ENCODE data around the gene MITF.

Gene MITF

DNA sequence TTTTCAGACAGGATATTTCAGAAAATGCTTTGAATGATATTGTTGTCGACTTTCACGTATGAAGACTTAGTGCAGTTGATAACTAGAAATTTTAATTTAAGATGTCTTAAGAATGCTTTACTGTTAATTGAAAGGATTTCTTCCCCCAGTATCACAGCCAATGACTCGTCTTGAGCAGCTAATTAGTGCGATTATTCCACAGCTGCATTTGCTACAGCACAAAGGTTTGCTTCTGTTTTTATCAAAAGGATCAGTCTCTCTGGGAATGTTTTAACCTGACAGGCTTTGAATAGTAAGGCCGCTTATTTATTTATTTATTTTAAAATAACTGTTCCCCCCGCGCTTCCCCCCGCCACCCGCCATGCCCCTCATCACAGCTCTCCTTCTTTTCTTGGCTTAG is 136.8 kb downstream of the MITF start:
- TF ChIP-seq, protein P1, sequence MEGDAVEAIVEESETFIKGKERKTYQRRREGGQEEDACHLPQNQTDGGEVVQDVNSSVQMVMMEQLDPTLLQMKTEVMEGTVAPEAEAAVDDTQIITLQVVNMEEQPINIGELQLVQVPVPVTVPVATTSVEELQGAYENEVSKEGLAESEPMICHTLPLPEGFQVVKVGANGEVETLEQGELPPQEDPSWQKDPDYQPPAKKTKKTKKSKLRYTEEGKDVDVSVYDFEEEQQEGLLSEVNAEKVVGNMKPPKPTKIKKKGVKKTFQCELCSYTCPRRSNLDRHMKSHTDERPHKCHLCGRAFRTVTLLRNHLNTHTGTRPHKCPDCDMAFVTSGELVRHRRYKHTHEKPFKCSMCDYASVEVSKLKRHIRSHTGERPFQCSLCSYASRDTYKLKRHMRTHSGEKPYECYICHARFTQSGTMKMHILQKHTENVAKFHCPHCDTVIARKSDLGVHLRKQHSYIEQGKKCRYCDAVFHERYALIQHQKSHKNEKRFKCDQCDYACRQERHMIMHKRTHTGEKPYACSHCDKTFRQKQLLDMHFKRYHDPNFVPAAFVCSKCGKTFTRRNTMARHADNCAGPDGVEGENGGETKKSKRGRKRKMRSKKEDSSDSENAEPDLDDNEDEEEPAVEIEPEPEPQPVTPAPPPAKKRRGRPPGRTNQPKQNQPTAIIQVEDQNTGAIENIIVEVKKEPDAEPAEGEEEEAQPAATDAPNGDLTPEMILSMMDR (IDR thresholded peaks at IDR 0.05; ENCODE audit: low read length) = no peak
- TF ChIP-seq EZH2 (IDR thresholded peaks at IDR 0.05; ENCODE audit: borderline replicate concordance, low read length) = no peak
- H3K36me3 ChIP-seq (ENCODE audit: insufficient read depth, low read length) = no peaks in the 10 kb centered on the region
- H3F3A ChIP-seq (ENCODE audit: insufficient read depth, low read length) = no peaks in the 10 kb centered on the region

DNA sequence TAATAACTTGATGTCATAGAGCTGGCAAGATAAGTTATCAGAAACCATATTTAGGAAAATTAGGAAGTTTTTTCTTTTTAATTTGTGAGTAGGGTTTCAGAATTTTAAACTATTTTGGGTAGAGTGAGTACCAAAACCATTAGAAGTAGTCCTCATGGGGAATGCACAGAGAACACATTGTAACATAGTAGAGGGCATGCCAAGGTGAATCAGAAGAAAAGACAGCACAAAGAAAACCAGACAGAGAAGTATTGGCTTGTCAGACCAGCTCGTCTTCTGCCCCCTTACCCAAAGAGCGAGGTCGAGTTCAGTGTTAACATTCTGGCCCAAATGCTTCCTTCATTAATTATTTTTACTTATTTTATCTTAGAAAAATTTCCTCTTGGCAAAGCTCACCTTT is 139.0 kb downstream of the MITF start:
- Histone ChIP-seq H3K9ac (ENCODE audit: low read length) (no peak overlapping the region), H3K4me3 (ENCODE audit: low read depth, low read length, poor library complexity, severe bottlenecking) (no peak overlapping the region), H3F3A (ENCODE audit: insufficient read depth, low read length) (no peaks in the 10 kb centered on the region), H3K79me2 (ENCODE audit: insufficient read depth, low read length) (no peaks in the 10 kb centered on the region), H3K9me2 (ENCODE audit: low read depth, low read length) (no peaks in the 10 kb centered on the region), H3K9me3 (ENCODE audit: low read length) (no peaks in the 10 kb centered on the region), H4K20me1 (ENCODE audit: insufficient read depth, low read length) (no peaks in the 10 kb centered on the region), H2AFZ (ENCODE audit: low read length) (no peak overlapping the region), H3K36me3 (ENCODE audit: insufficient read depth, low read length) (no peaks in the 10 kb centered on the region), H3K27ac (ENCODE audit: low read depth, low read length, poor library complexity, severe bottlenecking) (no peak overlapping the region), H3K4me1 (ENCODE audit: insufficient read depth, low read length, severe bottlenecking) (no peaks in the 10 kb centered on the region), H3K27me3 (ENCODE audit: insufficient read depth, low read length) (no peaks in the 10 kb centered on the region), H3K4me2 (ENCODE audit: low read length) (no peak overlapping the region)
- TF ChIP-seq EZH2 (IDR thresholded peaks at IDR 0.05; ENCODE audit: borderline replicate concordance, low read length) = no peak
- TF ChIP-seq, protein P1 (IDR thresholded peaks at IDR 0.05; ENCODE audit: low read length) = no peak

More for the DNA sequence above, 136.8 kb downstream of the MITF start:
- H4K20me1 ChIP-seq (ENCODE audit: insufficient read depth, low read length) = no peaks in the 10 kb centered on the region
- no peak overlapping the region for H3K27ac ChIP-seq (ENCODE audit: low read depth, low read length, poor library complexity, severe bottlenecking)
- H3K4me1 ChIP-seq (ENCODE audit: insufficient read depth, low read length, severe bottlenecking) = no peaks in the 10 kb centered on the region
- H3K4me2 ChIP-seq (ENCODE audit: low read length) = no peak overlapping the region
- no peaks in the 10 kb centered on the region for H3K9me3 ChIP-seq (ENCODE audit: low read length)
- H3K79me2 ChIP-seq (ENCODE audit: insufficient read depth, low read length) = no peaks in the 10 kb centered on the region
- H3K27me3 ChIP-seq (ENCODE audit: insufficient read depth, low read length) = no peaks in the 10 kb centered on the region
- no peak overlapping the region for H3K4me3 ChIP-seq (ENCODE audit: low read depth, low read length, poor library complexity, severe bottlenecking)
- H3K9me2 ChIP-seq (ENCODE audit: low read depth, low read length) = no peaks in the 10 kb centered on the region
- no peak overlapping the region for H2AFZ ChIP-seq (ENCODE audit: low read length)
- no peak overlapping the region for H3K9ac ChIP-seq (ENCODE audit: low read length)

DNA sequence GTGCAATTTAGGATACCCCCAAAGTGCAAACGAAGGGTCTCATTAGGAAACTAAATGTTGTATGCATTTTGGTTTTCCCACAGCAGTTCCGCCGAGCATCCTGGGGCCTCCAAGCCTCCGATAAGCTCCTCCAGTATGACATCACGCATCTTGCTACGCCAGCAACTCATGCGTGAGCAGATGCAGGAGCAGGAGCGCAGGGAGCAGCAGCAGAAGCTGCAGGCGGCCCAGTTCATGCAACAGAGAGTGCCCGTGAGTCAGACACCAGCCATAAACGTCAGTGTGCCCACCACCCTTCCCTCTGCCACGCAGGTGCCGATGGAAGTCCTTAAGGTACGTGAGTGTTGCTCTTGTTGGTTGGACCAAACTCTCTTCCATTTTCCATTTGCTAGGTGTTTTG is 139.8 kb downstream of the MITF start:
- H3K4me1 ChIP-seq (ENCODE audit: insufficient read depth, low read length, severe bottlenecking) = no peaks in the 10 kb centered on the region
- no peaks in the 10 kb centered on the region for H4K20me1 ChIP-seq (ENCODE audit: insufficient read depth, low read length)
- H3K36me3 ChIP-seq (ENCODE audit: insufficient read depth, low read length) = no peaks in the 10 kb centered on the region
- no peak overlapping the region for H3K4me2 ChIP-seq (ENCODE audit: low read length)
- no peaks in the 10 kb centered on the region for H3K9me3 ChIP-seq (ENCODE audit: low read length)
- H3K27ac ChIP-seq (ENCODE audit: low read depth, low read length, poor library complexity, severe bottlenecking) = no peak overlapping the region
- H3K4me3 ChIP-seq (ENCODE audit: low read depth, low read length, poor library complexity, severe bottlenecking) = no peak overlapping the region
- no peak overlapping the region for H3K9ac ChIP-seq (ENCODE audit: low read length)
- H2AFZ ChIP-seq (ENCODE audit: low read length) = no peak overlapping the region
- no peaks in the 10 kb centered on the region for H3K79me2 ChIP-seq (ENCODE audit: insufficient read depth, low read length)
- TF ChIP-seq, protein P1 (IDR thresholded peaks at IDR 0.05; ENCODE audit: low read length) = no peak
- TF ChIP-seq EZH2 (IDR thresholded peaks at IDR 0.05; ENCODE audit: borderline replicate concordance, low read length) = no peak
- no peaks in the 10 kb centered on the region for H3K27me3 ChIP-seq (ENCODE audit: insufficient read depth, low read length)
- H3K9me2 ChIP-seq (ENCODE audit: low read depth, low read length) = no peaks in the 10 kb centered on the region
- H3F3A ChIP-seq (ENCODE audit: insufficient read depth, low read length) = no peaks in the 10 kb centered on the region

Measured in OCI-LY1 (cell line).